GM23248 (cell line): ENCODE results near the gene LRMDA.

ENCODE experiments used
- EZH2 ChIP-seq: fragments of 200-600 bp; sonication (generic); IDR thresholded peaks from 2 replicates; pipeline ENCODE4 v1.6.1; 2018; ENCODE audit warnings: antibody characterized with exemption, mild to moderate bottlenecking; ENCODE audit not compliant: insufficient read depth, poor library complexity, severe bottlenecking
- EZH2phosphoT487 ChIP-seq: fragments of 200-600 bp; sonication (generic); IDR thresholded peaks from 2 replicates; pipeline ENCODE4 v1.6.1; 2018; ENCODE audit warnings: antibody characterized with exemption, moderate library complexity, mild to moderate bottlenecking, low read depth; ENCODE audit not compliant: insufficient read depth

DNA sequence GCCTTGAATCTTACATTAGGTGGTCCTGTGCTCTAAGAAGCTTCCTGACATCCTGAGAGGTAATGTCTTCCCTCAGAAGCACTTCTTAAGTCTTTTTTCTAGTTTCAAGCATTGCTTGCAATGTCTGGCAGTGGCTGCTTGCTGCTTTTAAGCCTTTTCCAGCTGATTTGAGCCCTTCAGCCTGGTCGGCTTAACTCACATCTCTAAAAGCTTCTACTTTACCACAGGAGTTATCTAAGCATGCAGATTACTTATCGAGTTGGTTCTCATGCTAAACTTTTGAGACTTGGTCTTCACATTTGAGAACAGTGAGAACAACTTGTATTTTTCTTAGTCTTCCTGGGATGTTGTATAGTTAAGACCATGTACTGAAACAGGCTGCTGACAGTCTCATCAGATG is 3.9 kb downstream of the LRMDA start:
- no peak for TF ChIP-seq EZH2
- no peak for TF ChIP-seq EZH2phosphoT487
